ENCODE data around the gene CACNA2D1.

GRCh38 chr7:82163586-82163985, 280.0 kb downstream of the CACNA2D1 start:
- no peak for TF ChIP-seq CTCF (IDR thresholded peaks at IDR 0.05)
- no peak for TF ChIP-seq EP300 (IDR thresholded peaks at IDR 0.05)
